ENCODE results near the gene RELA. TPM values are rescaled to one million over a fixed set of nuclear protein-coding genes. Genes with fewer than 3 reads are reported as not detected.

The RELA gene
- 10 to 100 TPM; 31.5 to 65.7 (median 34.6) TPM for total RNA-seq

DNA sequence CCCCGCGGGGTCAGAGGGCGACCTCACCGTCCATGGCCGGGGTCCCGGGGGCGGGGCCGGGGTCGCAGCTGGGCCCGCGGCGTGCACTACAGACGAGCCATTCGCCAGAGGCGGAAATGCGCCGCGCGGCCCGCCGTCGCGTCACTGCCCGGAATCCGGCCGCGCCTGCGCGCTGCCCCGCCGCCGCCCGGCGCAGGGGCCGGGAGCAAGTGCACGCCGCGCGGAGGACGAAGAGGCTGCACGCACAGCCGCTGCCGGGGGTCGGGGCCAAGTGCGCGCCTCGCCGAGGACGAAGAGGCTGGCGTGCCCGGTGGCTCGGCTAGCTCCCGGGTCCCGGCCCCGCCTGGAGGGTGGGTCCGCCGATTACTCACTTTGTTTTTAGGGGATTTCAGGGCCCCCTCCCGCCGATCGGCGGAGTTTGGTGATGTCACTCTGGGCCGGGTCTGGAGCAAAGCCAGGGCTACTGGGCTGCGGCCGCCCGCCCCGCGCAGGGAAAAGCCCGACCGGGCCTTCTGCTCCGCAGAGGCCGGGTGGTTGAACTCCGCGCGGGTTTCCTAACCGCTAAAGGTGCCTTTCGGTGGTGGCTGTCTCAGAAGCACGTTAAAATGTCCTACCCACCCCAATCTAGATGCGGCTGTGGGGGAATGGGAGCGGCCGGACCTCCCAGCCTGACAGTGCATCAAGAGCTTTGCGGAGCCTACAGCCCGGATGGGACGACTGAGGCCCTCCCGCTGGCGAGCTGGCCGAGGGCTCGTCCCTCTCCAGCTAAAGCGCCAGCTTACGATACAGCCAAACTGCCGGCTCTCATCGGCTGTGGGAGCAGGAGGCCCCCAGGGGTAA, at the start of gene RELA:
RELA (minus strand) TSS at position 118 of the 840 bp plus-strand sequence; CDS start at position 34, 84 bp downstream.
- TF ChIP-seq, protein P1, sequence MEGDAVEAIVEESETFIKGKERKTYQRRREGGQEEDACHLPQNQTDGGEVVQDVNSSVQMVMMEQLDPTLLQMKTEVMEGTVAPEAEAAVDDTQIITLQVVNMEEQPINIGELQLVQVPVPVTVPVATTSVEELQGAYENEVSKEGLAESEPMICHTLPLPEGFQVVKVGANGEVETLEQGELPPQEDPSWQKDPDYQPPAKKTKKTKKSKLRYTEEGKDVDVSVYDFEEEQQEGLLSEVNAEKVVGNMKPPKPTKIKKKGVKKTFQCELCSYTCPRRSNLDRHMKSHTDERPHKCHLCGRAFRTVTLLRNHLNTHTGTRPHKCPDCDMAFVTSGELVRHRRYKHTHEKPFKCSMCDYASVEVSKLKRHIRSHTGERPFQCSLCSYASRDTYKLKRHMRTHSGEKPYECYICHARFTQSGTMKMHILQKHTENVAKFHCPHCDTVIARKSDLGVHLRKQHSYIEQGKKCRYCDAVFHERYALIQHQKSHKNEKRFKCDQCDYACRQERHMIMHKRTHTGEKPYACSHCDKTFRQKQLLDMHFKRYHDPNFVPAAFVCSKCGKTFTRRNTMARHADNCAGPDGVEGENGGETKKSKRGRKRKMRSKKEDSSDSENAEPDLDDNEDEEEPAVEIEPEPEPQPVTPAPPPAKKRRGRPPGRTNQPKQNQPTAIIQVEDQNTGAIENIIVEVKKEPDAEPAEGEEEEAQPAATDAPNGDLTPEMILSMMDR (IDR thresholded peaks at IDR 0.05; ENCODE audit: low read depth), result no peak

DNA sequence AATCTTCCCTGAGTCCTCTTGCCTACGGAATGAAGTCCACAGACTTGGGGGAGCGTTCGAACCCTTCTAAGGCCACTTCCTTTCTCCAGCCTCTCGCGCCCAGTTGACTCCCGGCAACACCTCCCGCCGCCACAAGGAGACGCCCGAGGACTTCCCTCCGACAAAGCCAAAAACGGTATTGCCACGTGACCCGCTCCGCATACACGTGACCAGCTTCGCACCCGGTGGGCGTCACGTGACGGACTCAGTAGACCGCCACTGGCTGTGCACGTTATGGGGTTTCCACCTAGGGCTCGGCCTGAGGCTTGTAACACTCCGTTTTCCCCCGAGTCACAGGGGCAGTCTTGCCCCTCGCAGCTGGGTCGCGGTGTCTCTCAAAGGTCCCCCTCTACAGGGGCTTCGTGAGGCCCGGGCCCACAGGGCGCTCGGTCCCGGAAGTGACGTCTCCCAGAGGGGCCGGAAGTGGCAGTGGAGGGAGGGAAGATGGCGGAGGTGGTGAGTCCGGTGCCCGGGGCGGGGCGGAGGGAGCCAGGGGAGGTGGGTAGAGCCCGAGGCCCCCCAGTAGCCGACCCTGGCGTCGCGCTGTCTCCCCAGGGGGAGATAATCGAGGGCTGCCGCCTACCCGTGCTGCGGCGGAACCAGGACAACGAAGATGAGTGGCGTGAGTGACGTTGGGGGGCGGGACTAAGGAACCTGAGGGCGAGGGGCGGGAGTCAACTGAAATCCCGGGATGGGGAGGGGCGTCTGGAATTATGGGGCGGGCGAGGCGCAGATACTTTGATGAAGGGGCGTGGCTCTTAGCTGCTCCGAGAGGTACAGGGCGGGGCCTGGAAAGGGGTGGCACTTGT, 49.3 kb upstream of the RELA start, which contains the start of gene KAT5:
KAT5 (plus strand) TSS at position 468 of the 848 bp plus-strand sequence; CDS start at position 484, 16 bp downstream.
- TF ChIP-seq, protein P1 (IDR thresholded peaks at IDR 0.05; ENCODE audit: low read depth), result no peak

DNA sequence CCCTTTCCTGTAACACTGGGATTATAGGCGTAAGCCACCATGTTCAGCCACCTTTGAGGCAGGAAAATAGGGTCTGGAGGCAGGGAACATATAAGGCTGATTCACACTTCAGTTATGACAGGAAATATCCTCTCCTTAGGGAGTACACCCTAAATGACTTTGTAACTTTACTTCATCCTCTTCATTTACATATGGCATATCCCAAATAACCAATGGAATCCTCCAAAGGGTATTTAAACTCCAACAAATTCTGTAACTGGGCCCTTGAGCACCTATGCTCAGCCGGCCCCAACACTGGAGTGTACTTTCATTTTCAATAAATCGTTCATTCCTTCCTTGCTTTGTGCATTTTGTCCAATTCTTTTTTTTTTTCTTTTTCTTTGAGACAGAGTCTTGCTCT, 47.7 kb upstream of the RELA start:
- TF ChIP-seq, protein P1 (IDR thresholded peaks at IDR 0.05; ENCODE audit: low read depth), result no peak

DNA sequence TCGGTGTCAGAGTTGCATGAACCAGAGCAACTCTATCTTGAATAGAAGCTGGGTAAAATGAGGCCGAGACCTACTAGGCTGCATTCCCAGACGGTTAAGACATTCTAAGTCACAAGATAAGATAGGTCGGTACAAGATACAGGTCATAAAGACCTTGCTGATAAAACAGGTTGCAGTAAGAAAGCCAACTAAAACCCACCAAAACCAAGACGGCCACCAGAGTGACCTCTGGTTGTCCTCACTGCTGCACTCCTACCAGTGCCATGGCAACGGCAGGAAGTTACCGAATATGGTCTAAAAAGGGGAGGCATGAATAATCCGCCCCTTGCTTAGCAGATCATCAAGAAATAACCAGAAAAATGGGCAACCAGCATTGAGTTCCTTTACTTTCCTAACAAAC, 46.9 kb upstream of the RELA start:
- TF ChIP-seq, protein P1 (IDR thresholded peaks at IDR 0.05; ENCODE audit: low read depth), result no peak

DNA sequence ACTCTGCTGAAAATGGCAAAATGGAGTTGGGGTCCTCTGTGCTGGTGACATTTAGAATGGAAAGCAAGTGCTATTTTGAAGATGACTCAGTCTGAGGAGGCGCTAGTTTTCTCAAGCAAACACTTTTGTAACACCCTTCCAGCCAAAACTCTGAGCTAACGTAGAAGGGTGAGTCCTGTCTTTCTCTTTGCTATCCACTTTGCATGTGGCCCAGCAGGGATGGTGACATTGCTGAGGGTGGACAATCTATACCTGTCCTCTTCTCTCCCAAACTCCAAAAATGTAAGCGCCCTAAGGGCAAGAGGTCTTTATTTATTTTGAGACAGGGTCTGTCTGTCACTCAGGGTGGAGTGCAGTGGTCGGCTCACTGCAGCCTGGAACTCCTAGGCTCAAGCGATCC, 45.7 kb upstream of the RELA start:
- TF ChIP-seq, protein P1 (IDR thresholded peaks at IDR 0.05; ENCODE audit: low read depth), result no peak

DNA sequence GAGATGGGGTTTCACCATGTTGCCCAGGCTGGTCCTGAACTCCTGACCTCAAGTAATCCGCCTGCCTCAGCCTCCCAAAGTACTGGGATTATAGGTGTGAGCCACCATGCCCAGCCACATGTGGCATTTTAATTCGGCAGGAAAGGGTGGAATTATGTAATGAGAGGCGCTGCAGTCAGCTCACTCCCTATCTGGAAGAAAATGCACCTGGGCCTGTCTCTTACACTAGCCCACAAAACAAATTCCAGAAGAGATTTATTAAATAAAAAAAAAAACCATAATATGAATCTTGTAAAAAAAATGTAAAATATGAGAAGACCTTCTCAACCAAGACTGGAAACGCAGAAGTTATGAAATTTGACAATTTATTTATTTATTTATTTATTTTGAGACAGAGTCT, 41.1 kb upstream of the RELA start:
- TF ChIP-seq, protein P1 (IDR thresholded peaks at IDR 0.05; ENCODE audit: low read depth), result no peak

DNA sequence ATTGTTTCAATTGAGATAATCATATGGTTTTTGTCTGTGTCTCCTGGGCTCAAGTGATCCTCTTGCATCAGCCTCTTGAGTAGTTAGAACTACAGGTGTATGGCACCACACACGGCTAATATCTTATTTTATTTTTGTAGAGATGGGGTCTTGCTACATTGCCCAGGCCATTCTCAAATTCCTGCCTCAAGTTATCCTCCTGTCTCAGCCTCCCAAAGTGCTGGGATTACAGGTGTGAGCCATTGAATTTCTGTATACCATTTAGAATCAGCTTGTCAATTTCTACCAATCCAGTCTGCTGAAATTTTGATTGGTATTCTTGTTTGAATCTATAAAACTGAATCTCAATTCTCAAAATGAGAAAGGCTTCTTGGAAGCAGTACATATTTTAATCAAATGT, 39.0 kb upstream of the RELA start:
- TF ChIP-seq, protein P1 (IDR thresholded peaks at IDR 0.05; ENCODE audit: low read depth), result no peak
